Esophagus muscularis mucosa (tissue), 4 donors: Measurements from ENCODE around the gene NEDD9.

Experiments used
- EP300 ChIP-seq: sonication (generic); formaldehyde crosslinking; IDR thresholded peaks from one replicate; pipeline ENCODE4 v1.6.1; 2017; ENCODE audit warnings: antibody characterized with exemption
- POLR2A ChIP-seq: fragments of 450-650 bp; IDR thresholded peaks from one replicate; pipeline ENCODE4 v1.6.1; 2017; ENCODE audit warnings: antibody characterized with exemption, moderate library complexity, mild to moderate bottlenecking, low read depth
- TF ChIP-seq, protein P1 (sequence below), 3 experiments: fragments of 200-600 bp in 2 of 3; fragments of 450-650 bp in 1 of 3; sonication (generic) in 2 of 3; IDR thresholded peaks; one replicate each; pipeline ENCODE4 v1.5.1; 2017 to 2019; ENCODE audit warnings: antibody characterized with exemption in 3 of 3, mild to moderate bottlenecking in 2 of 3, moderate library complexity in 1 of 3

- TF ChIP-seq, protein P1, sequence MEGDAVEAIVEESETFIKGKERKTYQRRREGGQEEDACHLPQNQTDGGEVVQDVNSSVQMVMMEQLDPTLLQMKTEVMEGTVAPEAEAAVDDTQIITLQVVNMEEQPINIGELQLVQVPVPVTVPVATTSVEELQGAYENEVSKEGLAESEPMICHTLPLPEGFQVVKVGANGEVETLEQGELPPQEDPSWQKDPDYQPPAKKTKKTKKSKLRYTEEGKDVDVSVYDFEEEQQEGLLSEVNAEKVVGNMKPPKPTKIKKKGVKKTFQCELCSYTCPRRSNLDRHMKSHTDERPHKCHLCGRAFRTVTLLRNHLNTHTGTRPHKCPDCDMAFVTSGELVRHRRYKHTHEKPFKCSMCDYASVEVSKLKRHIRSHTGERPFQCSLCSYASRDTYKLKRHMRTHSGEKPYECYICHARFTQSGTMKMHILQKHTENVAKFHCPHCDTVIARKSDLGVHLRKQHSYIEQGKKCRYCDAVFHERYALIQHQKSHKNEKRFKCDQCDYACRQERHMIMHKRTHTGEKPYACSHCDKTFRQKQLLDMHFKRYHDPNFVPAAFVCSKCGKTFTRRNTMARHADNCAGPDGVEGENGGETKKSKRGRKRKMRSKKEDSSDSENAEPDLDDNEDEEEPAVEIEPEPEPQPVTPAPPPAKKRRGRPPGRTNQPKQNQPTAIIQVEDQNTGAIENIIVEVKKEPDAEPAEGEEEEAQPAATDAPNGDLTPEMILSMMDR (IDR thresholded peaks at IDR 0.05), result no peak
- TF ChIP-seq EP300 (no peak), POLR2A (no peak)
Observed at GRCh38 chr6:11244387-11245126, 12.1 kb upstream of the NEDD9 start.
